SK-N-SH (cell line): ENCODE measurements around the gene PTPDC1. TPM values are rescaled to one million over a fixed set of nuclear protein-coding genes. Genes with fewer than 3 reads are reported as not detected.

Experiments used
- CTCF ChIA-PET: fragments of 300-600, 350-600 bp; formaldehyde crosslinking; extraction: SDS; loops from one replicate; lab custom pipeline; 2021; lab: Yijun Ruan, JAX
- POLR2A ChIA-PET: fragments of 350-600 bp; sonication (Branson Sonifier 250); formaldehyde crosslinking; extraction: SDS; loops from one replicate; lab custom pipeline; 2020; ENCODE audit warnings: antibody characterized with exemption, inconsistent platforms; lab: Yijun Ruan, JAX
- DNase-seq: peaks from one replicate; pipeline ENCODE4 v3.0.0; 2012
- H2AFZ ChIP-seq: fragments of 200-600 bp; sonication (generic); 2 replicates; pipeline ENCODE4 v1.8.1; 2016; ENCODE audit warnings: antibody characterized with exemption, mild to moderate bottlenecking, low read depth
- H3F3A ChIP-seq: fragments of 200-600 bp; sonication (generic); replicated peaks from 2 replicates; pipeline ENCODE3; 2016; ENCODE audit warnings: antibody characterized with exemption, mild to moderate bottlenecking; ENCODE audit not compliant: insufficient read depth
- H3K27ac ChIP-seq, 2 experiments: fragments of 200-500 bp in 1 of 2; fragments of 200-600 bp in 1 of 2; sonication (Bioruptor generic) in 1 of 2; sonication (generic), shearing (Covaris generic) in 1 of 2; 2 replicates each; pipeline versions ENCODE4 v1.5.1 to v1.6.1; 2014 to 2016; ENCODE audit warnings: low read depth in 2 of 2, inconsistent platforms in 1 of 2, low read length in 1 of 2, mild to moderate bottlenecking in 1 of 2, mixed read lengths in 1 of 2
- H3K27me3 ChIP-seq: fragments of 200-600 bp; sonication (generic), shearing (Covaris generic); 2 replicates; pipeline ENCODE4 v1.6.1; 2016; ENCODE audit warnings: mixed run types; ENCODE audit not compliant: insufficient read depth
- H3K36me3 ChIP-seq, 2 experiments: fragments of 200-500 bp in 1 of 2; fragments of 200-600 bp in 1 of 2; sonication (Bioruptor generic) in 1 of 2; sonication (generic) in 1 of 2; replicated peaks in 1 of 2; 2 replicates each; pipeline versions ENCODE3 to v1.5.1; 2014 to 2016; ENCODE audit warnings: low read length in 1 of 2, mild to moderate bottlenecking in 1 of 2; ENCODE audit not compliant: insufficient read depth in 2 of 2, control insufficient read depth in 1 of 2
- H3K4me1 ChIP-seq, 2 experiments: fragments of 200-500 bp in 1 of 2; fragments of 200-600 bp in 1 of 2; sonication (Bioruptor generic) in 1 of 2; sonication (generic), shearing (Covaris generic) in 1 of 2; 2 replicates each; pipeline versions ENCODE4 v1.5.1 to v1.6.1; 2014 to 2016; ENCODE audit warnings: low read depth in 1 of 2, low read length in 1 of 2, mixed run types in 1 of 2; ENCODE audit not compliant: insufficient read depth in 2 of 2, control insufficient read depth in 1 of 2
- H3K4me2 ChIP-seq: fragments of 200-600 bp; sonication (generic), shearing (Covaris generic); 2 replicates; pipeline ENCODE4 v1.6.1; 2017; ENCODE audit warnings: mixed run types
- H3K4me3 ChIP-seq, 2 experiments: fragments of 200-500 bp in 1 of 2; fragments of 200-600 bp in 1 of 2; sonication (Bioruptor generic) in 1 of 2; sonication (generic), shearing (Covaris generic) in 1 of 2; 2 replicates each; pipeline versions ENCODE4 v1.5.1 to v1.8.1; 2014 to 2016; ENCODE audit warnings: low read depth in 2 of 2, inconsistent platforms in 1 of 2, low read length in 1 of 2, mild to moderate bottlenecking in 1 of 2, mixed read lengths in 1 of 2, moderate library complexity in 1 of 2
- H3K79me2 ChIP-seq: fragments of 200-600 bp; sonication (generic); 2 replicates; pipeline ENCODE4 v1.8.1; 2017; ENCODE audit warnings: mild to moderate bottlenecking; ENCODE audit not compliant: insufficient read depth
- H3K9ac ChIP-seq: fragments of 200-600 bp; sonication (generic); 2 replicates; pipeline ENCODE4 v1.6.1; 2017; ENCODE audit warnings: mixed run types
- H3K9me2 ChIP-seq: fragments of 200-600 bp; sonication (generic); 2 replicates; pipeline ENCODE4 v1.6.1; 2017; ENCODE audit warnings: mixed run types
- H3K9me3 ChIP-seq: fragments of 200-600 bp; sonication (generic); 2 replicates; pipeline ENCODE4 v1.6.1; 2017; ENCODE audit warnings: mixed run types, mild to moderate bottlenecking, moderate library complexity
- H4K20me1 ChIP-seq: fragments of 200-600 bp; sonication (generic); 2 replicates; pipeline ENCODE4 v1.6.1; 2017; ENCODE audit warnings: mild to moderate bottlenecking, mixed run types; ENCODE audit not compliant: insufficient read depth
- CHD2 ChIP-seq: fragments of 150-350 bp; IDR thresholded peaks from 2 replicates; pipeline ENCODE4 v1.6.1; 2018; ENCODE audit warnings: low read length; ENCODE audit not compliant: partially characterized antibody
- TEAD4 ChIP-seq: IDR thresholded peaks from 2 replicates; pipeline ENCODE4 v1.4.0; 2012; ENCODE audit warnings: mild to moderate bottlenecking, borderline replicate concordance; ENCODE audit not compliant: insufficient read depth
- WGBS: methylation state at CpG from one replicate; pipeline ENCODE4 v1.1.6; 2017; ENCODE audit warnings: low lambda C conversion rate; 5-methylcytosine and 5-hydroxymethylcytosine counted together
- polyA plus RNA-seq, 3 experiments: library from polyadenylated mRNA; depleted of rRNA; stranded (reverse); fragments of >200 nt; gene quantifications; 2 replicates each; pipeline ENCODE4 v1.2.3, GENCODE V29; 2012
- TF ChIP-seq, protein P1 (sequence below): fragments of 150-350 bp; IDR thresholded peaks from 2 replicates; pipeline ENCODE4 v1.6.1; 2017; ENCODE audit warnings: antibody characterized with exemption, low read length, low read depth, borderline replicate concordance
- TF ChIP-seq, protein P2 (sequence below): fragments of 200-600 bp; sonication (generic); IDR thresholded peaks from 2 replicates; pipeline ENCODE4 v1.6.1; 2017; ENCODE audit warnings: antibody characterized with exemption, mild to moderate bottlenecking, moderate library complexity
- TF ChIP-seq, protein P3 (sequence below): IDR thresholded peaks from 2 replicates; pipeline ENCODE4; 2012

Gene PTPDC1
- polyA plus RNA-seq, 1 of the 3 experiments (the other 2 are of a cell fraction), result 3.7 TPM

DNA sequence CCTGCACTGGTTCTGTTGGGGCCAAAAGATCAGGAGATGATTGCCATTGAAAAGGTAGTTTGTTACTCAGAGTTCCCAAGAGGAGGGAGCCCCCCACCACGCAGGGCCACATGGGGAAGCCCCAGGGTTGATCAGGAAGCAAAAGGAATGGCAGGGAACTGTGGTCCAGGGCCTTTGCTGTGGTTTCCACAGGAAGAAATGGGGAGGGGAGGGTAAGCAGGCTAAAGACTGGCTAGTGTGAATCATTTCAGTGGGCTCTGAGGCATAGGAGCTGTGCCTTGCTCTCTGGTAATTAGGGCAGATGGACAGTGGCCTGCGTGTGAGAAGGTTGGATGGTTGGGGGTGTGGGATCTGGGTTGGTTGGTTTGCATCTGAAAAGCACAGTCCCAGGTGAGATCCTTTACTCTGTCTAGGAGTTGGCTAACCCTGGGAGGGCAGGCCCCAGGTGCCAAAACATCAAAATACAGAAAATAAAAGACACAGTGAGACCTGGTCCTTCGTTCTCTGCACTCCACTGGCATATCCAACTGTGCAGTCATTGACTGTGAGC is 66.1 kb downstream of the PTPDC1 start:
- Histone ChIP-seq H3K36me3 (no peaks in the 10 kb centered on the region), H3K27ac (no peak overlapping the region), H3K4me2 (no peak overlapping the region), H2AFZ (no peak overlapping the region), H3K9me3 (no peaks in the 10 kb centered on the region), H3K79me2 (no peaks in the 10 kb centered on the region), H3F3A (no peaks in the 10 kb centered on the region), H4K20me1 (no peaks in the 10 kb centered on the region), H3K9ac (no peak overlapping the region), H3K9me2 (no peaks in the 10 kb centered on the region), H3K4me1 (peaks cover 0 to 6% of the 10 kb centered on the region in 2 experiments; a peak in 1 of 4 replicates), H3K27me3 (no peaks in the 10 kb centered on the region), H3K4me3 (no peak overlapping the region)
- 65% methylated on average over 3 of the region's 3 CpGs for WGBS
- DNase-seq, result no peak
- ChIA-PET CTCF (no interaction called here), POLR2A (no interaction called here)
- TF ChIP-seq CHD2, result no peak
- TF ChIP-seq, protein P1, sequence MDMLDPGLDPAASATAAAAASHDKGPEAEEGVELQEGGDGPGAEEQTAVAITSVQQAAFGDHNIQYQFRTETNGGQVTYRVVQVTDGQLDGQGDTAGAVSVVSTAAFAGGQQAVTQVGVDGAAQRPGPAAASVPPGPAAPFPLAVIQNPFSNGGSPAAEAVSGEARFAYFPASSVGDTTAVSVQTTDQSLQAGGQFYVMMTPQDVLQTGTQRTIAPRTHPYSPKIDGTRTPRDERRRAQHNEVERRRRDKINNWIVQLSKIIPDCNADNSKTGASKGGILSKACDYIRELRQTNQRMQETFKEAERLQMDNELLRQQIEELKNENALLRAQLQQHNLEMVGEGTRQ, result no peak

DNA sequence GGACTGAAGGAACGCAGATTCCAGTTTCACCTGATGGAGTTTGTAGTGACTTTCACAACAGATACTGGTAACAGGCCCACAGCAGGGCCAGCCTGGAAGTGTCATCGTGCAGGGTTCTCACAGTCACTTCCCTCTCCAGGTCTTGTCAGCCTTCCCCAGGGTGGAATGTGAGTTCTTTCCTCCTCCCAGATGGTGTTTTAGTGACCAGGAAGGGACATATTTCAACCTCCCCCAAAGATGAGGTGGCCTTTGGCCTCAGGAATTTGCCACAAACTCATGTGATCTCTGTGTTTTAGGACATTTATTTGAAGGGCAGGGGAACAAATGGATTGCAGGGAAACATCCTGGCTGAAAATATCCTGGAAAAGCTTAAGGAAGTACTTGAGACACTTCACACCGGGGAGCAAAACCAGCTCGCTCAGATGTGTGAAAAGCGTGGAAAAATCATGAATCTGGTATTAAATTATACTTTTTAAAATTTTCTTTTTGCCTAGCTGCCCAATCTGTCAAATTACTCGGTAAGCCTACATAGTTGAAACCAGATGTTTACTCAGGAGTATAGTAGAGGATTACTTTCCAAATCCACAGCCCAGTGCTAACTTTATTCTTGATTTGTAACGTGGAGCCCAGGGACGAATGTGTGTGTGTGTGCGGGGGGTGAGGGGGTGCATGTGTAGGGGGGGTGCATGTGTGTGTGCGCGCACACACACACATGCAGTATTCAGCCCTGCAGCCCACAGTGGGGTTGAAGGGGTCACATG is 66.8 kb downstream of the PTPDC1 start:
- H3K9ac ChIP-seq, result no peak overlapping the region
- no peak overlapping the region for H2AFZ ChIP-seq
- H3K27me3 ChIP-seq, result no peaks in the 10 kb centered on the region
- H3K4me2 ChIP-seq, result no peak overlapping the region
- H3K27ac ChIP-seq, result peak overlapping the region in 1 of 2 experiments; percentile 11; a peak in 1 of 4 replicates
- ChIA-PET CTCF (no interaction called here), POLR2A (no interaction called here)
- H3K79me2 ChIP-seq, result no peaks in the 10 kb centered on the region
- no peaks in the 10 kb centered on the region for H3F3A ChIP-seq
- TF ChIP-seq TEAD4 (no peak), CHD2 (no peak)
- TF ChIP-seq, protein P2, sequence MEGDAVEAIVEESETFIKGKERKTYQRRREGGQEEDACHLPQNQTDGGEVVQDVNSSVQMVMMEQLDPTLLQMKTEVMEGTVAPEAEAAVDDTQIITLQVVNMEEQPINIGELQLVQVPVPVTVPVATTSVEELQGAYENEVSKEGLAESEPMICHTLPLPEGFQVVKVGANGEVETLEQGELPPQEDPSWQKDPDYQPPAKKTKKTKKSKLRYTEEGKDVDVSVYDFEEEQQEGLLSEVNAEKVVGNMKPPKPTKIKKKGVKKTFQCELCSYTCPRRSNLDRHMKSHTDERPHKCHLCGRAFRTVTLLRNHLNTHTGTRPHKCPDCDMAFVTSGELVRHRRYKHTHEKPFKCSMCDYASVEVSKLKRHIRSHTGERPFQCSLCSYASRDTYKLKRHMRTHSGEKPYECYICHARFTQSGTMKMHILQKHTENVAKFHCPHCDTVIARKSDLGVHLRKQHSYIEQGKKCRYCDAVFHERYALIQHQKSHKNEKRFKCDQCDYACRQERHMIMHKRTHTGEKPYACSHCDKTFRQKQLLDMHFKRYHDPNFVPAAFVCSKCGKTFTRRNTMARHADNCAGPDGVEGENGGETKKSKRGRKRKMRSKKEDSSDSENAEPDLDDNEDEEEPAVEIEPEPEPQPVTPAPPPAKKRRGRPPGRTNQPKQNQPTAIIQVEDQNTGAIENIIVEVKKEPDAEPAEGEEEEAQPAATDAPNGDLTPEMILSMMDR, result no peak
- TF ChIP-seq, protein P3, sequence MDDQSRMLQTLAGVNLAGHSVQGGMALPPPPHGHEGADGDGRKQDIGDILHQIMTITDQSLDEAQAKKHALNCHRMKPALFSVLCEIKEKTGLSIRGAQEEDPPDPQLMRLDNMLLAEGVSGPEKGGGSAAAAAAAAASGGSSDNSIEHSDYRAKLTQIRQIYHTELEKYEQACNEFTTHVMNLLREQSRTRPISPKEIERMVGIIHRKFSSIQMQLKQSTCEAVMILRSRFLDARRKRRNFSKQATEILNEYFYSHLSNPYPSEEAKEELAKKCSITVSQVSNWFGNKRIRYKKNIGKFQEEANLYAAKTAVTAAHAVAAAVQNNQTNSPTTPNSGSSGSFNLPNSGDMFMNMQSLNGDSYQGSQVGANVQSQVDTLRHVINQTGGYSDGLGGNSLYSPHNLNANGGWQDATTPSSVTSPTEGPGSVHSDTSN, result no peak
- H3K9me3 ChIP-seq, result no peaks in the 10 kb centered on the region
- peaks cover 0 to 6% of the 10 kb centered on the region in 2 experiments; a peak in 1 of 4 replicates for H3K4me1 ChIP-seq
- H3K36me3 ChIP-seq, result no peaks in the 10 kb centered on the region
- H3K9me2 ChIP-seq, result no peaks in the 10 kb centered on the region
- no peak overlapping the region for H3K4me3 ChIP-seq
- no peak for DNase-seq
- H4K20me1 ChIP-seq, result no peaks in the 10 kb centered on the region
- 73% methylated on average over 11 of the region's 11 CpGs for WGBS
